Smooth muscle cell of the brain vasculature (primary cell): ENCODE data around the gene FNBP1L.

Experiments used
- DNase-seq: peaks from one replicate; pipeline ENCODE4 v3.0.0-alpha.2; 2012; ENCODE audit warnings: low read depth, low spot score

FNBP1L gene

DNA sequence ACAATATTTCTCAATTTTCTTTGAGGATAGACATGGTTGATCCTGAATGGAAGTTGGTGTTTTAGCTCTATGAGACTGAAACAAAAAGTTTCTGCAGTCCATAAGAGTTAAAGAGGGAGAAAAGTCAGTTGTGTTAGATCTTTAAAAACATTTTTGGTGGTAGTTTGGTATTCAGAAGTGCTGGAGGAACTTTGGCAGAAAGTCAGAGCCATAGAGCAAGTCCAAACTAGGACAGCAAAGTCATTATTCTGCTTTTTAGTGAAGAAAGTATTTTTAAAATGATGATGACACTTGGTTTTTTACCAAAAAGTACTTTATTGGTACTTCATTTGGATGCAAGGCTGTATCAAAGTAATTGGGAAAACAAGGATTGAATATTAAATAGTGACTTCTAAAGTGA lies 41.8 kb downstream of the FNBP1L start:
- no peak for DNase-seq

DNA sequence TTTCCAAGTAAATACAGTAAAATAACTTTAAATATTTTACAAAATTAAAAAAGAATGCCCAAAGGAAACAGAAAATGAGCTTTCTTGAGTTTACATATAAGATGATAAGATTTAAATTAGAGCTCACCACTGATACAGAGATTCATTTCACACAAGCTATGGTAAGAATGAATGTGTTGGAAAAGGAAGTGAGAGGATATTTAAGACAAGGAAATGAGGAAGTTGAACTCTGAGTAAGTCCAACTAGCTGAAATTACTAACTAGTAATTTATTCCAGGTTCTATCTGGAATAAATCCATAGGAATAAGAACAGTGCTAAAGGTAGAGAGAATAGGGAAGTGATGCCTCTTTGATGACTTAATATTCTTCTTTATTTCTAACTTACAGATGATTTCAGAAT lies 42.4 kb downstream of the FNBP1L start:
- DNase-seq: no peak

DNA sequence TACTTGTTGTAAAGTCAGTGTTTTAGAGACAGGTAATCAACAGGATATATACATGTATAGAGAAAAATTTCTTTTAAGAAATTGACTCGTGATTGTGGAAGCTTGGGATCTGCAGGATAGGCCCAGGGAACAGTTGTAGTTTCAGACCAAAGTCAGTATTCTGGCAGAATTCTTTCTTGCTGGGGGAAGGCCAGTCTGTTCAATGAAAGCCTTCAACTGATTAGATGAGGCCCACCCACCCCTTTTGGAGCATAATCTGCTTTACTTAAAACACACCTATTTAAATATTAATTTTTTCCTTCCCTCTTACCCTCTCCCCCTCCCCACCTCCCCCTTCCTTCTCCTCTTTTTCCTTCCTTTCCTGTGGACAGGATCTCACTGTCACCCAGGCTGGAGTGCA lies 48.0 kb downstream of the FNBP1L start:
- DNase-seq: no peak

DNA sequence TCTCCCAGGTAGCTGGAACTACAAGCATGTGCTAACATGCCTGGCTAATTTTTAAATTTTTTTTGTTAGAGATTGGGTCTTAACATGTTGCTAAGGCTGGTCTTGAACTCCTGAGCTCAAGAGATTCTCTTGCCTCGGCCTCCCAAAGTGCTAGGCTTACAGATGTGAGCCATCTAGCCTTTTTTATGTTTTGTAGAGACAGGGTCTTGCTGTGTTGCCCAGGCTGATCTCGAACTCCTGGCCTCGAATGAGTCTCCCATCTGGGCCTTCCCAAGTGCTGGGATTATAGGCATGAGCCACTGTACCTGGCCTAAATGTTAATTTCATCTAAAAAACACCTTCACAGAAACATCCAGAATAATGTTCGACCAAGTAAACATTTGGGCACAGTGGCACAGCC lies 48.6 kb downstream of the FNBP1L start:
- DNase-seq: no peak

DNA sequence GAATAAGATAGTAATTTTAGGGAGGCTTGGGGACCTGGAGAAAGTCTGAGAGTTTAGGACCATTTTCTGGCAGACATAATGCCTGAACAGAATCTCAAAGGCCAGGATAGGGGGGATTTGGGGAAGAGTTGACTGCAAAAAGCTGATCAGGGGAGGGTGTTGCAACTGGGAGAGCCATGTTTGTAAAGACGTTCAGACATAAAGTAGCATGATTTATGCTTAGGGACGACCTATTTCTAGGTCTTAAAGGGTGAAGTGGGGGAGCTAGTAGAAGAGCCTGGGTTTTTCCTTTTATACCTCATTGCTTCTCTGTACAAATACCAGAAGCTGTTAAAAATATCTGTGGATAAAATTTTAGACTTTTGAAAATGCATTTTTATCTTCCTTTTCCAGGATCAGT lies 51.2 kb downstream of the FNBP1L start:
- DNase-seq: no peak

DNA sequence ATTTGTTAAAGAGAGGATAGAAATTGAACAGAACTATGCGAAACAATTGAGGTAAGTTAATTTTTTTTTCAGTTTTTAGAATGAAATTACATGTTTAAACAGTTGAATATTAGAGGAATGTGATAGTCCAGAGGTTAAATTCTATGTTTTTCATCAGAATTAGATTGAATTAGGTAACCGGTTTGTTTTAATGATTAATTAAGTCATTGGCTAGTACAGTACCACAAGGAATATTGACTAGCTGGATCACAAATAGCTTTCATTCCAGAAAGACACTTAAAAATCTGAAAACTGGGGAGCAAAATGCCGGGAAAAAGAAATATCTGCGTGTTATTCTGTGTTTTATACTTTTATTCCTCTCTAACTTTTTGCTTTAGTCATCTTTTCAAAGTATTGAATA lies 51.6 kb downstream of the FNBP1L start:
- no peak for DNase-seq

DNA sequence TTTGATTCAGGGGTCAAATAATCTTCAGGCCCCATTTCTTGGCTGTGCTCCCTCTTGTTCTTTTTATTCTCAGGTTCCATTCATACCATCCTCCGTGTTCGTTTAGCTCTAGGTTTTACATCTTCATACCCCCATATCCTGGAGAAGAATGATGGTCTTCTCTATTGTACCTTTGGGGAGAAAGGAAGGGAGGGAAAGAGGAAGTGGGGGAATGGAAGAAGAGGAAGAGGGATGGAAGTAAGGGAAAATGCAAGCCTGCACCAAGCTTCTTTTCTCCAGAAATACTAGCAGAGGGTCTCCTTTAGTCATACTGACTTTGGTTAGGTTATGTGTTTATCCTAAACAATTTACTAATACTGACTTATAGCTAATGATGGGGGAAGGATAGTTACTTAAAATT lies 52.4 kb downstream of the FNBP1L start:
- no peak for DNase-seq

DNA sequence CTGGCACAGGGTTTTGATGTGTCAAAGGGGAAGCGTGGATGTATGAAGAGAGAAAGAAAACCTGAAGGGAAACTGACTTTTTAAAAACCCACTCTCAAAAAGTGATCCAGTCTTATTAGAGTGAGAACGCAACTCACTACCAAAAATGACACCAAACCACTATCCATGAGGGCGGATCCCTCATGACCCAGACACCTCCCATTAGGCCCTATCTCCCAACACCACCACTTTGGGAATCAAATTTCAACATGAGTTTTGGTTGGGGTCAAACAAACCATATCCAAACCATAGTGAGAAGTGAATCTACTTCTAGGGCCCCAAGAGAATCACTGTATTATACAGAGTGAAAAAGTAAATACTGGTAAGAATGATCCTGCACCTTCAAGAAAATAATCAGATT lies 53.5 kb downstream of the FNBP1L start:
- no peak for DNase-seq

DNA sequence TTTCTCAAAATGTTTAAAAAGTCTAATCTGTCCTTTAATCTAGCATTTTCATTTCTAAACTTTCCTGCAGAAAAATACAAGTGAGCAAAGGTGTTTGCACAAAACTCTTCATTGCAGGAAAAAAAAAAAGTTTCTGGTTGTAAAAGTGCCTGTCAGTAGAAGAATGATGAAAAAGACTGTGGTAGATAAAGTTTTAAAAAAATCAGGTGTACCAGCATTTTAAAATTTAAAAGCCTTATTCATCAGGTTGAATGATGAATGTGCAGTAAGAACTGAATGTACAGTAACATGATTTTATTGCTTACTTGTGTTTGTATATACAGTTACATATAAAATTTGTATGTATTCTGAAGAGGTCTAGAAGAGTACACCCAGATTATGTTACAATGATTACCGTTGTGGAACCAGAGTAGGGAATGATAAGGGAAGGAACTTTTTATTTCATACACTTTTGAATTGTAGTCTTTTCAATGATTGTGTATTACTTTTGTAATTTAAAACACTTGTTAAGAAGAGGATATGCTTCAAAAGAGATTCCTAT lies 54.0 kb downstream of the FNBP1L start:
- no peak for DNase-seq

DNA sequence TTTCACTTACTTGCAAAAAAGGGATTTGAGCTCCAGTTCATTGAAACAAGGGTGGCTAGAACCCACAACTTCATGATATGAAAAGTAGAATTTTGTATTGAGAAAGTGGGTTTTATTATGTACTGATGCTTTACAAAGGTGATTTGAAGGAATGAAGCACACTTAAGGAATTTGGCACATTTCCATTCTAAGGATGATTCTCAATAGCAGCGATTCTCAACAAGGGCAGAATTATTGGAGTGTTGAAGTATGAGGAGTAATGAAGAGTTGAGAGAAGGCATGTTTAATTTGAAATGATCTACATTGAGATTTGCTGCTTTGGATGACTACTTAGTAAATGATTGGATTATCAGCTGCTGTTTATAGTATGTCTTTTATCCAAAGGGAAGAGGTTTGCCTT lies 54.7 kb downstream of the FNBP1L start:
- DNase-seq: no peak

DNA sequence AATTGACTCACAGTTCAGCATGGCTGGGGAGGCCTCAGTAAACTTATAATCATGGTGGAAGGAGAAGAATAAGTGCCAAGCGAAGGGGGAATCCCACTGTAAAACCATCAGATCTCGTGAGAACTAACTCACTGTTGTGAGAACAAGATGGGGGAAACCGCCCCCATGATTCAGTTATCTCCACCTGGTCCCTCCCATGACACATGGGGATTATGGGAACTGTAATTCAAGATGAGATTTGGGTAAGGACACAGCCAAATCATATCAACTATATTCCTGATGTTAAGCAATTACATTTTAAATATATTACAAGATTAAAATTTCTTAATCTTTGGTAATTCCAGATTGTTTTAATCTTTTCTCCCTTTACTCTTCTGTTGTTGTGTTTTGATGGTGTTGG lies 55.2 kb downstream of the FNBP1L start:
- DNase-seq: no peak

DNA sequence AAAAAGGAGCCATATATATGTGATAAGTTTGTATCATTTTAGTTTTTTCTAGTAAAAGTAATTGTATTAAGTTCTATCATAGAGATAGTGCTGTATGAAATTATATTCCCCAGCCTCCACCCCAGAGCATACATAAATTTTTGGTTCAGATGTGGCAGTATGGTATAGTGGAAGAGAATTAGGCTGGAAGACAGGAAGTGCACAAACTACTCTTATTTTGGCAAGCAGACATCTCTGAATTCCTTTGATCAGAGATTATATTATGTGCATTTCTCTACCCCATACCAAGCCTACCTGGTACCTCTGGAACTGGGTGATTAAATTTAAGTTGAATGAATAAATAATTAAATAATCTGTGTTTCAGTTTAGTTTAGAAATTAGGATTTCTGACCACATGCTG lies 55.9 kb downstream of the FNBP1L start:
- DNase-seq: no peak

DNA sequence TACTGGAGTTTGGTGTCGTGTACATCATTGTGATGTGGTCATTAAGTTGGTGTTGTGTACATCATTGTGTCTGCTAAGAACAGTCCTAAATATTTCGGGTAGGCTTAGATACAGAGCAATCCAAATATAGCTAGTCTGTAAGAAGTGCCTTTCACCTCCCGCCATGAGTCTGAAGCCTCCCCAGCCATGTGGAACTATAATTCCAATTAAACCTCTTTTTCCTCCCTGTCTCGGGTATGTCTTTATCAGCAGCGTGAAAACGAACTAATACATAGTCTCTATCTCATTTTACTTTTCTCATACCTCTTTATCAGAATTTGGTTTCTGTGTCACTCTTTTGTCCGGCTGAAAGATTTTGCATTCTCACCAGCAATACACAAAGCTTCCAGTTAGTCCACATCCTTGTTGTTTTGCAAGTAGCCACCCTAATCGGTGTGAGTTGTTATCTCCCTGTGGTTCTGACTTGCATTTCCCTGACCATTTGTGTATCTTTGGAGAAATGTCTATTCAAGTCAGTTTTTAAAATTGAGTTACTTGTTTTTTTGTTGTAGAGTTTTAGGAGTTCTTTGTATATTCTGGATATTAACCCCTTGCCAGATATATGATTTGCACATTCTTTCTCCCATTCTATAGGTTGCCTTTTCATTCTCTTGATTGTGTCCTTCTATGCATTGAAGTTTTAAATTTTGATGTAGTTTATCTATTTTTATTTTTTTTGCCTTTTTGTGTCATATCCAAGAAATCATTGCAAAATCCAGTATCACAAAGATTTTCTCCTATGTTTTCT lies 56.5 kb downstream of the FNBP1L start:
- no peak for DNase-seq

DNA sequence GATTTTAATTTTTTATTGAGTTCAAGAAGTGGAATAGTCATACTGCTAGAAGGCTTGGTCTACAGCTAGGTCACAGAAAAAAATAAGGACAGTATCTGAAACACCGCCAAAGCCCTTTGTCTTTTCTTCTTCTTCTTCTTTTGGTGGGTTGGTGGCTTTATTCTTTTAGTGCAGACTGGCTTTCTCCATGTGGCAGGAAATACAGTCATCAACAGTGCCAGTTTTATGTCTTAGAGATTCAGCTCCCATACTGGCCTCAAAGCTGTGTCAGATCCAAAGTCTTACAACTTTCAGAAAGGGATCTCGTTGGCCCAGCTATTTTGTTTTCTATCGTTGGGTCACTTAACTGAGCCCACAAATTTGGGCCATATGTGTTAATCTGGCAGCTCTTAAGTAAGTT lies 58.2 kb downstream of the FNBP1L start:
- no peak for DNase-seq

DNA sequence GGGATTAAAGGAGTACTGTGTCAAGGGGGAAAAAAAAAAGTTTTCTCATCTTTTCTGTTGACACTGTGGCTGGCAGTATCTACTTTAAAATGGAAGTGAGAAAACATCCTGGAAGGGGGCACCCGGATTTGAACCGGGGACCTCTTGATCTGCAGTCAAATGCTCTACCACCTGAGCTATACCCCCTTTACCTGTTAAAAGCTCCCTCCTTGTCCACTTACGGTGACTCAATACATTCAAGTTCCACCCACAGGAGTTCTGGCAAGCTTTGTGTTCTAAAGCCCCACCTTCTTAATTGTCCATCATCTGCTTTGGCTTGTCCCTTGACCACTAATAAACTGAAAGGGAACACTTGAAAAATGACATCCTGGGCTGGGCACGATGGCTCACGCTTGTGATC lies 68.2 kb downstream of the FNBP1L start:
- no peak for DNase-seq

DNA sequence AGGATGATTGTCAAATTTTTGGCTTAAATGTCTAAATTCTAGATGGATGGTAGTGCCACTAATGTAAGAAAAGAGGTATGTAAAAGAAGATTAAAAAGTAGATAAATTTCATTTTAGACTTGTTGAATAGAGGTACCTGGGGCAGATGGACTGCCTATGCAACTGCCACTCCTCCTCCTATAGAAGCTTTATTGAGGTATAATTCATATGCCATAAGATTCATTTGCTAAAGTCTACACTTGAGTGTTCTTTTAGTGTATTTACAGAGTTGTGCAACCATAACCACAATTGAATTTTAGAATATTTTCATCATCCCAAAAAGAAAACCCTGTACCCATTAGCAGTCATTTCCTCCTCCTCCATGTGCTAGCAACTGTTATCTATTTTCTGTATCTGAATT lies 70.6 kb downstream of the FNBP1L start:
- no peak for DNase-seq

DNA sequence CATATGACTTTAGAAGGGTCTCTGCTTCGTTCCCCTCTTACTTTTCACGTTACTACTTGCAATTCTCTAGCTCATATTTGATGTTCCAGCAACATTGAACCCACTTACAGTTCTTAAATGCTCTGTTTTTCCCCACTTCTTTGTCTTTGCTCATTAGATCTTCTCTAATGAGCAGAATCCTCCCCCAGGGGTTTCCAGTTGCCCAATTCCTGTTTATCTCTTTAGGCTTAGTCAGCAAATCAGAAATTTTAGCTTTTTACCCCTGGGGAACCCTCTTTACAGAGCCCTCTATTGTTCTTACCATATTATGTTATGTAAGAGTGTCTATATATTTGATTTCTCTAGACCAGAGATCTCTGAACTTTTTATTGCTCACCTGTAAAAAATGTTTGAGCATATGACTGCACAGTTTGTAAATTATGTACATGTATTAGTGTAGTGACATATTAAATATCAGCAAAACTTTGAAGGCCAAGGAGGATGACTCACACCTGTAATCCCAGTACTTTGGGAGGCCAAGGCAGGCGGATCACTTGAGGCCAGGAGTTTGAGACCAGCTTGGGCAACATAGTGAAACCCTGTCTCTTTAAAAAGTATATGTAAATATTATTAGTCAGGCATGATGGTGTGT lies 71.4 kb downstream of the FNBP1L start:
- no peak for DNase-seq

DNA sequence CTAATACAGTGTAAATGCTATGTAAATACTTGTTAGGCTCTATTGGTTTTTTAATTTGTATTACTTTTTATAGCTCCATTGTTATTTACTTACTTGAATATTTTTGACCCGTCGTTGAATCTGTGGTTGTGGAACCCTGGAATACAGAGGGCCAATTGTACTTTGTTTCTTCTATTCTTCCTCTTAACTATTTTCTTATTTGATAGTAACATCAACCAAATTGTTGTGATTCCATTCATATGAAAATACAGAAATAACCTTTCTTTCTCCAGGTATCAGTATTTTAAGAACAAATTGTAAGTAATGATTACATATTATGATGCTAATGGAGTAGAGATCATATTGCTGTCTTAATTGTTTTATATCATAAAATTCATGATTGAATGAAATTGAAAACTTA lies 73.7 kb downstream of the FNBP1L start:
- DNase-seq: no peak

DNA sequence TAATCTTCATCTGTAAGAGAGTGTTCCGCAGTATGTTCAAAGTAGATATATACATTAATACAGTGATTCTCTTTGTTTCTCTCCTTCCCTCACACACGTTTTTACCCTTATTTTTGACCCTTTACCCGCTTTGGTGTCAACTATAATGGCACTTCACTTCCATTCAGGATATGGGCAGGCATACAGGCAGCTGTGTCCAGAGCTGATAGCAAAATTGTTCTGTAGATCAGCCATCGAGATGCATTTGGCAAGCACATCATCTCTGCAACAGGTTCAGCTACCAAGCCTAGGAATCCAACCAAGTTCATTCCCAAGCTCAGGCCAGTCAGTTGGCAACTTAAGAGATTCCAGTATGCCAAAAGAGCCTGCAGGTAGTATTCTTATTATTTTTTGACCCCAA lies 74.8 kb downstream of the FNBP1L start:
- no peak for DNase-seq

DNA sequence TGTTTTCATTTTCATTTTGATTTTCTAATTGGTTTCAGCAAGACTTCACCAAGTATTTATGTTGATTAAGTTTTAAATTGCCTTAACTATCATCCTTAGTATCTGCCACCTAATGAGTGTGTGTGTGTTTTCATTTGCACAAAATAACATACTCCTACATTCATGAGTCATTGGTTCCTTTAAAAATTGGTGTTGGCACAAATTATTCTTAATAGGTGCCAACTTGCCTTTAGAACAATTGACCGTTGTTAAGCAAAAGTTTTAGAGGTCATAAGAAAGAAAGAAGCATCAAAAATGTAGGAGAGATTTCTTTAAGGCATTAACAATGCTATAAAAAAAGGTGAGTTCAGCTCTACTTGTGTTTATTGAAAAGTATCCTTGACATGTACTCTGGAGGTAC lies 77.5 kb downstream of the FNBP1L start:
- DNase-seq: no peak

DNA sequence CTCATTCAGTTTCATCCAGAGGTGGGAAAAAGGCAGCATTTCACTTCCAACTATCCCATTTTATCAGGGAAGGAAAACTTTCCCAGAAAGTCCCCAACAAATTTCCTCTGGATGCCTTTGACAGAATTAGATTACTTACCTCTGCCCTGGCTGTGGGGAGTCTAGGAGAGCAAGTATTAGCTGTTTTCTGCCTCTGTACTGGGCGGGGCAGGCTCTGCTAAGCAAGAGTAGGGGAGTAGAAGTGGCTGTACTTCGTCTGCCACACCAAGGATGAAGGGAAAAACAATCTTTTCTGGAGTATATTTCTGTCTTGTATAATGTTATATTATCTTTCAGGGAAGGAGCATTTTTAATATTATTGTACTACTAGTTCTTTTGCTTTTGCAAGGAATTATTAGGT lies 78.5 kb downstream of the FNBP1L start:
- no peak for DNase-seq

DNA sequence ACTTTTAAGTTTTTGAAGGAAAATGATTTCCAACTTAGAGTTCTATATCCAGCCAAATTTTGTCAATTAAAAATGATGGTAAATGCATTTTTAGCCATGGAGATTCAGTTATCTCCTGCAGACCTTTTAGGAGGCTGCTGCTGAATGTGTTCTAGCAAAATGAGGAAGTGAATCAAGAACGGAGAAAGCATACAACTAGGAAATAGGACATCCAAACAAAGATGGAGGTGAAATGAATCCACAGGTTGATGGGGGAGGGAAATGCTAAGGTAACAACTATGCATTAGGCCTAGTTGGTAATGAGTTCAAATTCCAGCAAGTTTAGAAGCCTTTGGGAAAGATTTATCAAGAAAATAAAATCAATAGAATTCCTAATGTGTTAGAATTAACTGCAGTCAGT lies 80.5 kb downstream of the FNBP1L start:
- DNase-seq: no peak

DNA sequence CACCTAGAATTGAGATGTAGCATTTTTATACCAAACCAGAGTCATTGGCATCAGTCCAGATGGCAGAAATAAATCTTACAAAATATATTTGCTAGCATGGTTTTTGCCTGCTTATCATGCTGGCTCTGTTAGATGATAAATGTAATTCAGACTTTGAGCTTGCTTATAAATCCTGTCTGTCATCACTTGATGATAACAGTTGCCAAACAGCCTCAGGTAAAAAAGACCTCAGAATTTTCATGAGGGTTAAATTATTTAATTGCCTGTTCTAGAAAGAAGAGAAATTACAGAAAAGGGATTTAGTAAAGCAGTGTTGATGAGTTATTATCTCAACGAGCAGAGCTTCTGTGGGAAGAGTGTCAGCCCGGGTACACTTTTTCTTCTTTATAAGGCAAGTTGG lies 83.3 kb downstream of the FNBP1L start:
- DNase-seq: no peak
